Fibroblast of villous mesenchyme (primary cell): Measurements from ENCODE around the gene FTCDNL1. TPM values are rescaled to one million over a fixed set of nuclear protein-coding genes. Genes with fewer than 3 reads are reported as not detected.

ENCODE experiments used
- DNase-seq: peaks from one replicate; pipeline ENCODE4 v3.0.0-alpha.2; 2010; ENCODE audit warnings: low read depth
- H3K4me3 ChIP-seq: 2 replicates; pipeline ENCODE4 v1.5.1; 2011; ENCODE audit warnings: low read depth, mild to moderate bottlenecking, low read length
- total RNA-seq: library from RNA; depleted of rRNA; stranded (reverse); fragments of >200 nt; gene quantifications from 2 replicates; pipeline ENCODE4 v1.2.3, GENCODE V29; 2012
- TF ChIP-seq, protein P1 (sequence below): IDR thresholded peaks from 2 replicates; pipeline ENCODE4 v1.5.1; 2012; ENCODE audit warnings: low read depth, mild to moderate bottlenecking, low read length; ENCODE audit not compliant: insufficient read depth

Gene FTCDNL1
- total RNA-seq, 1 donor: 0.43 TPM

DNA sequence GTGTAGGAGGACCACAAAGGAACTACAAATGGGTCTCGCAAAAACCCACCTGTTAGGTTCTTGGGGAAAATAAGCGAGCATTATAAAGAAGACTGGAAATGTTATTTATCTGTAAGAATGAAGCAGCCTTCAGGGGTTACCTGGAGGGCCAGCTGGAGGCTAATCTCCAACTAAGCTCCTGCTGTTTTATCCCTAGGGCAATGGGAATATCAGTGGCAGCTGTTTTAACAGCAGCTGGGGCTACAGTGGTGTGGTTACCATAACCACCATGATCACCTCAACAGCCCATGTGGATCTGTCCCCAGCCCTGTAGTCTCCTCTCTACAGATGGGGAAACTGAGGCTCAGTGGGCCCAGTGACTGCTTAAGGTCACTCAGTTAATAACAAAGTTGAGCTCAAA, 108.1 kb downstream of the FTCDNL1 start:
- TF ChIP-seq, protein P1, sequence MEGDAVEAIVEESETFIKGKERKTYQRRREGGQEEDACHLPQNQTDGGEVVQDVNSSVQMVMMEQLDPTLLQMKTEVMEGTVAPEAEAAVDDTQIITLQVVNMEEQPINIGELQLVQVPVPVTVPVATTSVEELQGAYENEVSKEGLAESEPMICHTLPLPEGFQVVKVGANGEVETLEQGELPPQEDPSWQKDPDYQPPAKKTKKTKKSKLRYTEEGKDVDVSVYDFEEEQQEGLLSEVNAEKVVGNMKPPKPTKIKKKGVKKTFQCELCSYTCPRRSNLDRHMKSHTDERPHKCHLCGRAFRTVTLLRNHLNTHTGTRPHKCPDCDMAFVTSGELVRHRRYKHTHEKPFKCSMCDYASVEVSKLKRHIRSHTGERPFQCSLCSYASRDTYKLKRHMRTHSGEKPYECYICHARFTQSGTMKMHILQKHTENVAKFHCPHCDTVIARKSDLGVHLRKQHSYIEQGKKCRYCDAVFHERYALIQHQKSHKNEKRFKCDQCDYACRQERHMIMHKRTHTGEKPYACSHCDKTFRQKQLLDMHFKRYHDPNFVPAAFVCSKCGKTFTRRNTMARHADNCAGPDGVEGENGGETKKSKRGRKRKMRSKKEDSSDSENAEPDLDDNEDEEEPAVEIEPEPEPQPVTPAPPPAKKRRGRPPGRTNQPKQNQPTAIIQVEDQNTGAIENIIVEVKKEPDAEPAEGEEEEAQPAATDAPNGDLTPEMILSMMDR: no peak
- DNase-seq: no peak
- H3K4me3 ChIP-seq: no peak overlapping the region

DNA sequence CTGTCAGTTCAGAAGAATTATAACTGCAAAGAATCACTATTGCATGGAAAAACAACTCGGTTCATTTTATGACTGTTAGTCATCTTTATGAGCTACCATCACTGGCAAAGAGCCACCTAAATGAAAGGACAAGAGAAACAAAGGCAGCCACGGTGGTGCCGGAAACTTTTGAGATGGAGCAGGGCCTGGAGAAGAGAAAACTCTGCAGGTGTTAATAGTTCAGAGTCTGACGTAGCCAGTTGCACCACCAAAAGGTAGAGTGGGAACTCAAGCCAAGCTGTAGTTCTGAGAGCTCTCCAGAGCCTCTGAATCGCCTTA, 110.9 kb downstream of the FTCDNL1 start:
- TF ChIP-seq, protein P1: no peak
- no peak for DNase-seq
- H3K4me3 ChIP-seq: no peak overlapping the region

- H3K4me3 ChIP-seq: no peak overlapping the region
- TF ChIP-seq, protein P1: peak; percentile 83
- peak; percentile 76 for DNase-seq
Observed at GRCh38 chr2:199739413-199740110, 111.4 kb downstream of the FTCDNL1 start.

DNA sequence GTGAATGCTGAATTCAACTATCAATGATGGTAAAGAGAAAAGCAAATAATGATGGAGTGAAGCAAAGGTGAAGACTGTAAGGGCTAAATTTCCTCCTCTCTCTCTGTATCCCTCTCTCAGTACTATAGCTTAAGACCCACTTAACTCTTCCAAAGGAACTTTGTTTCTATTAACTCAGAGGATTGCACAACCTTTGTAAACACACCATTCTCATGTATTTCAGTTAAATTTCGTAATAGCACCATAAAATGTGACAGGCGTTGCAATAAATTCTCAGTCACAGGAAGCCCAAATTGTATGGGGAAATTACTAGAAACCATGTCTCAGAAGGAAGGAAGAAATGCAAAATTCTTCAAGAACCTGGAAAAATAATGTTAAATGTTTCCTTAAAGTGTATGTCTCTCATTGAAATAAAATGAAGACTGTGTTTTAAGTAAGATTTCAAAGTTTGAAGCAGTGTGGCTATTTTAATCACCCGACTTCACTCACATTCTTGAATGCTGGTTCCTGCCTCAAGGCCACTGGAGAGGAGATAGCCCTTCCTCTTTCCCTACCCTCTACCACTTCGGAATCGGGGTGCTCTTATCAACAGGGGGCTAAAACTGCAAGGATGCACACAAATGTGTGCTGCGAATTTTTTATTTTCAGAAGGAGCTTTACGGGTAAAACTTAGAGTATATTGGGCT, 112.1 kb downstream of the FTCDNL1 start:
- TF ChIP-seq, protein P1: no peak
- H3K4me3 ChIP-seq: no peak overlapping the region
- peak; percentile 95 for DNase-seq

GRCh38 chr2:199734651-199735050, 116.3 kb downstream of the FTCDNL1 start:
- no peak for DNase-seq
- TF ChIP-seq, protein P1: no peak
- no peak overlapping the region for H3K4me3 ChIP-seq

DNA sequence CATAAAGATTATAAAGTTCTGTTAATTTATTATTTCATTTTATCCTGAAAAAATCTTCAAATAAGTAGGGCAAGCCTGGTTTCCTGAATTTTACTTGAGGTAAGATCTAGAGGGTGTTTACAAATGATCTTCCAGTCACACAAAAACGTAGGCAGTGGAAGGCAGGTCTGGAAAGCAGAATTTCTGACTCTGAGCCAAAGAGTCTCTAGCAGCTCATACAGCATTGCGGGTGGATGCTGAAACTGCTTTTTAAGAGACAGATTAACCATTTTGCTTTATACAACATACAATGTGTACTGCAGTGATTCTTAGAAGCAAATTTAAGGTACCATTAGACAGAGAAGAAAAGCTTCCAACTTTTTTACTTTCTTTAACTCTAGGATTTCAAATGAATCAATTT, 117.0 kb downstream of the FTCDNL1 start:
- TF ChIP-seq, protein P1: no peak
- no peak for DNase-seq
- no peak overlapping the region for H3K4me3 ChIP-seq

- TF ChIP-seq, protein P1: no peak
- H3K4me3 ChIP-seq: no peak overlapping the region
- DNase-seq: no peak
Observed at GRCh38 chr2:199727801-199728200, 123.2 kb downstream of the FTCDNL1 start.
